OCI-LY1 (cell line): Measurements from ENCODE around the gene CDK9.

ENCODE experiments used
- EZH2 ChIP-seq: fragments of 200-600 bp; sonication (generic), shearing (Covaris generic); IDR thresholded peaks from 2 replicates; pipeline ENCODE4 v1.8.0; 2017; ENCODE audit warnings: borderline replicate concordance, mixed run types, mild to moderate bottlenecking, antibody characterized with exemption, low read length, moderate library complexity, mixed read lengths
- TF ChIP-seq, protein P1 (sequence below): fragments of 200-600 bp; sonication (generic), shearing (Covaris generic); IDR thresholded peaks from 2 replicates; pipeline ENCODE4 v1.5.1; 2017; ENCODE audit warnings: mild to moderate bottlenecking, antibody characterized with exemption, low read length, moderate library complexity, mixed read lengths

DNA sequence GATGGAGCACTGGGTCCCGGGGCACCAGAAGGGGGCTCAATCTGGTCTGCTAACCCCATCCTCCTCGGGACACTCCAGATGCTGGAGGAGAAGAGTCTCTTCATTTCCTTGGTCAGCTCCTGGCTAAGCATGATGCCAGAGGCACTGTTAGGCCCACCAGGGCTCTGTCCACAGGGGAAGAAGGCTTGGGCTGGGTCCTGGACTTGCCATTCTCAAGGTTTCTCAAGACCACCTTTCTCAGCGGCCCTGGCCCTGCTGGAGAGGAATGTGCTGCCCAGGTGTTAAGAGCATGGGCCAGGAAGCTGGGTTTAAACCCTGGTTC, 15.3 kb upstream of the CDK9 start:
- TF ChIP-seq, protein P1, sequence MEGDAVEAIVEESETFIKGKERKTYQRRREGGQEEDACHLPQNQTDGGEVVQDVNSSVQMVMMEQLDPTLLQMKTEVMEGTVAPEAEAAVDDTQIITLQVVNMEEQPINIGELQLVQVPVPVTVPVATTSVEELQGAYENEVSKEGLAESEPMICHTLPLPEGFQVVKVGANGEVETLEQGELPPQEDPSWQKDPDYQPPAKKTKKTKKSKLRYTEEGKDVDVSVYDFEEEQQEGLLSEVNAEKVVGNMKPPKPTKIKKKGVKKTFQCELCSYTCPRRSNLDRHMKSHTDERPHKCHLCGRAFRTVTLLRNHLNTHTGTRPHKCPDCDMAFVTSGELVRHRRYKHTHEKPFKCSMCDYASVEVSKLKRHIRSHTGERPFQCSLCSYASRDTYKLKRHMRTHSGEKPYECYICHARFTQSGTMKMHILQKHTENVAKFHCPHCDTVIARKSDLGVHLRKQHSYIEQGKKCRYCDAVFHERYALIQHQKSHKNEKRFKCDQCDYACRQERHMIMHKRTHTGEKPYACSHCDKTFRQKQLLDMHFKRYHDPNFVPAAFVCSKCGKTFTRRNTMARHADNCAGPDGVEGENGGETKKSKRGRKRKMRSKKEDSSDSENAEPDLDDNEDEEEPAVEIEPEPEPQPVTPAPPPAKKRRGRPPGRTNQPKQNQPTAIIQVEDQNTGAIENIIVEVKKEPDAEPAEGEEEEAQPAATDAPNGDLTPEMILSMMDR: no peak
- TF ChIP-seq EZH2: no peak
